GM12878 (cell line): ENCODE data around the gene MAZ. TPM values are rescaled to one million over a fixed set of nuclear protein-coding genes. Genes with fewer than 3 reads are reported as not detected.

Experiments
- ATAC-seq: fragments of 200-7000 bp; cut with Tn5 transposase; 3 replicates; pipeline ENCODE4 v1.9.1; 2020; ENCODE audit warnings: mild to moderate bottlenecking, moderate library complexity
- BruUV-seq: library from RNA; stranded (reverse); fragments of 400-500 nt; replicated peaks from 2 replicates; lab custom pipeline; 2021; lab: Mats Ljungman, UMichigan
- CTCF ChIA-PET: fragments of 300-600 bp; sonication (Branson Sonifier 250); formaldehyde crosslinking; extraction: SDS; loops from one replicate; lab custom pipeline; 2021; ENCODE audit warnings: inconsistent platforms; lab: Yijun Ruan, JAX
- POLR2A ChIA-PET: fragments of 350-600 bp; formaldehyde crosslinking; extraction: SDS; loops from one replicate; lab custom pipeline; 2021; ENCODE audit warnings: inconsistent platforms; lab: Charles Lee
- RAD21 ChIA-PET: fragments of 300-600 bp; sonication (Branson Sonifier 250); formaldehyde crosslinking; loops from one replicate; lab custom pipeline; 2023; ENCODE audit warnings: antibody characterized with exemption; ENCODE audit not compliant: unreplicated experiment; lab: Charles Lee
- SMC1A ChIA-PET: fragments of 300-600 bp; sonication (Branson Sonifier 250); formaldehyde crosslinking; loops from one replicate; lab custom pipeline; 2023; ENCODE audit not compliant: unreplicated experiment, uncharacterized antibody; lab: Charles Lee
- DNase-seq: peaks from one replicate; pipeline ENCODE4 v3.0.0-alpha.2; 2011; ENCODE audit warnings: low read depth, low spot score
- FAIRE-seq: peaks from 3 replicates; lab custom pipeline; 2011; peaks lifted over from hg19 to GRCh38; lab: Jason Lieb, UNC
- H2AFZ ChIP-seq: 2 replicates; pipeline ENCODE4 v1.6.0; 2011; ENCODE audit warnings: low read depth, low read length, control low read depth; ENCODE audit not compliant: control insufficient read depth
- H3K27ac ChIP-seq: 2 replicates; pipeline ENCODE4 v1.5.1; 2011; ENCODE audit warnings: control low read depth; ENCODE audit not compliant: control insufficient read depth, insufficient read depth
- H3K27me3 ChIP-seq, 2 experiments: replicated peaks in 1 of 2; 2 replicates each; pipeline versions ENCODE4 v1.6.0 to v1.6.1; 2011; ENCODE audit warnings: low read length in 1 of 2; ENCODE audit not compliant: control insufficient read depth in 2 of 2, insufficient read depth in 2 of 2
- H3K36me3 ChIP-seq, 2 experiments: 2 replicates each; pipeline ENCODE4 v1.5.1; 2011; ENCODE audit warnings: low read length in 1 of 2; ENCODE audit not compliant: control insufficient read depth in 2 of 2, insufficient read depth in 2 of 2
- H3K4me1 ChIP-seq: 2 replicates; pipeline ENCODE4 v1.6.1; 2011; ENCODE audit warnings: mild to moderate bottlenecking, low read length, moderate library complexity, mixed read lengths; ENCODE audit not compliant: control insufficient read depth, insufficient read depth
- H3K4me2 ChIP-seq: 2 replicates; pipeline ENCODE4 v1.6.0; 2011; ENCODE audit warnings: control low read depth; ENCODE audit not compliant: control insufficient read depth, insufficient read depth
- H3K4me3 ChIP-seq: fragments of 200-600 bp; sonication (generic); 2 replicates; pipeline ENCODE4 v1.5.1; 2016
- H3K79me2 ChIP-seq: 2 replicates; pipeline ENCODE4 v1.6.0; 2011; ENCODE audit warnings: low read length; ENCODE audit not compliant: control insufficient read depth, insufficient read depth
- H3K9ac ChIP-seq: 2 replicates; pipeline ENCODE4 v1.8.0; 2011; ENCODE audit warnings: low read length, control low read depth, mixed read lengths; ENCODE audit not compliant: control insufficient read depth, insufficient read depth
- H3K9me3 ChIP-seq: replicated peaks from 3 replicates; pipeline ENCODE4 v1.5.1; 2011; ENCODE audit warnings: mild to moderate bottlenecking, low read length; ENCODE audit not compliant: control insufficient read depth, insufficient read depth
- H4K20me1 ChIP-seq: 2 replicates; pipeline ENCODE4 v1.6.0; 2011; ENCODE audit not compliant: control insufficient read depth, insufficient read depth
- ATF7 ChIP-seq: fragments of 450-650 bp; IDR thresholded peaks from 2 replicates; pipeline ENCODE4 v1.6.1; 2016; ENCODE audit warnings: low read depth, mild to moderate bottlenecking
- BMI1 ChIP-seq: fragments of 450-650 bp; IDR thresholded peaks from 2 replicates; pipeline ENCODE4 v1.6.1; 2016; ENCODE audit warnings: mild to moderate bottlenecking, moderate library complexity, borderline replicate concordance
- E2F4 ChIP-seq: IDR thresholded peaks from 2 replicates; pipeline ENCODE4 v1.6.1; 2012; ENCODE audit warnings: low read depth, low read length, improper control_type of control experiment
- ESRRA ChIP-seq: IDR thresholded peaks from 2 replicates; pipeline ENCODE4 v1.6.1; 2012; ENCODE audit warnings: mild to moderate bottlenecking, low read length, improper control_type of control experiment
- HDGF ChIP-seq: fragments of 450-650 bp; IDR thresholded peaks from 2 replicates; pipeline ENCODE4 v1.6.1; 2016; ENCODE audit warnings: antibody characterized with exemption
- MXI1 ChIP-seq: fragments of 150-350 bp; IDR thresholded peaks from 2 replicates; pipeline ENCODE4 v1.6.1; 2011; ENCODE audit warnings: low read depth, mild to moderate bottlenecking, inconsistent platforms, low read length, improper control_type of control experiment
- NFYA ChIP-seq: IDR thresholded peaks from 2 replicates; pipeline ENCODE4 v1.6.1; 2011; ENCODE audit warnings: low read depth, mild to moderate bottlenecking, low read length, improper control_type of control experiment, borderline replicate concordance
- NFYB ChIP-seq: IDR thresholded peaks from 2 replicates; pipeline ENCODE4 v1.6.1; 2011; ENCODE audit warnings: low read depth, mild to moderate bottlenecking, low read length, improper control_type of control experiment, moderate library complexity; ENCODE audit not compliant: insufficient read depth
- NR2F1 ChIP-seq: fragments of 450-650 bp; conservative IDR thresholded peaks from 2 replicates; pipeline ENCODE4 v1.6.1; 2017; ENCODE audit warnings: mild to moderate bottlenecking
- NRF1 ChIP-seq: conservative IDR thresholded peaks from 2 replicates; pipeline ENCODE4 v1.6.1; 2011; ENCODE audit warnings: mild to moderate bottlenecking, low read depth, low read length, improper control_type of control experiment
- PAX8 ChIP-seq: fragments of 450-650 bp; IDR thresholded peaks from 2 replicates; pipeline ENCODE4 v1.6.1; 2017; ENCODE audit warnings: mild to moderate bottlenecking, moderate library complexity
- PML ChIP-seq: IDR thresholded peaks from 2 replicates; pipeline ENCODE4 v1.6.1; 2012; ENCODE audit warnings: low read length, inconsistent platforms
- POLR2A ChIP-seq: IDR thresholded peaks from 2 replicates; pipeline ENCODE4 v1.6.1; 2011; ENCODE audit warnings: low read depth, mild to moderate bottlenecking, low read length
- RAD51 ChIP-seq: fragments of 450-650 bp; IDR thresholded peaks from 2 replicates; pipeline ENCODE4 v1.6.1; 2016; ENCODE audit warnings: moderate library complexity, mild to moderate bottlenecking, inconsistent platforms
- SRF ChIP-seq, 2 experiments: IDR thresholded peaks; 2 replicates each; pipeline ENCODE4 v1.6.1; 2011; ENCODE audit warnings: low read depth in 2 of 2, low read length in 2 of 2, mild to moderate bottlenecking in 1 of 2, moderate library complexity in 1 of 2
- SUZ12 ChIP-seq: fragments of 200-600 bp; sonication (generic); IDR thresholded peaks from one replicate; pipeline ENCODE4 v1.6.1; 2018; ENCODE audit warnings: antibody characterized with exemption, mild to moderate bottlenecking; ENCODE audit not compliant: unreplicated experiment
- TARDBP ChIP-seq: IDR thresholded peaks from 2 replicates; pipeline ENCODE4 v1.6.1; 2016; ENCODE audit warnings: borderline replicate concordance
- TCF12 ChIP-seq: IDR thresholded peaks from 2 replicates; pipeline ENCODE4 v1.6.1; 2011; ENCODE audit warnings: low read depth, mild to moderate bottlenecking, low read length
- ZBED1 ChIP-seq: IDR thresholded peaks from 2 replicates; pipeline ENCODE4 v1.6.1; 2016; ENCODE audit warnings: borderline replicate concordance
- WGBS: methylation state at CpG from one replicate; pipeline ENCODE4 v1.1.6; 2016; ENCODE audit warnings: low lambda C conversion rate; ENCODE audit not compliant: insufficient replicate concordance, insufficient coverage; ENCODE audit errors: missing lambda C conversion rate; 5-methylcytosine and 5-hydroxymethylcytosine counted together
- in situ Hi-C: fragments of 300-500 bp; cut with MboI; formaldehyde crosslinking; loops from 9 replicates; pipeline ENCODE4 v1.14.3; 2018; ENCODE audit warnings: mixed read lengths
- intact Hi-C: fragments of 100-400 bp; cut with micrococcal nuclease; formaldehyde crosslinking; loops from one replicate; pipeline ENCODE4 v1.14.2; 2022; ENCODE audit not compliant: unreplicated experiment
- polyA plus RNA-seq, 11 experiments: library from polyadenylated mRNA; depleted of rRNA in 4 of 11; unstranded in 6 of 11; stranded (reverse) in 5 of 11; fragments of >200 nt; fragmentation: Nextera tagmentation in 4 of 11; fragmentation: Illumina TruSeq in 1 of 11; extraction: Ambion mirVana in 4 of 11; extraction: Trizol in 1 of 11; gene quantifications; 1 replicate in 1 of 11; 2 replicates in 10 of 11; pipeline versions ENCODE4 v1.2.1 to v1.2.3, GENCODE V29; 2011 to 2016; ENCODE audit warnings: inconsistent platforms in 2 of 11, missing spikeins in 2 of 11, low read depth in 1 of 11
- total RNA-seq, 4 experiments: library from RNA; depleted of rRNA in 3 of 4; stranded (reverse); fragments of >200 nt in 3 of 4; fragmentation: Illumina TruSeq in 1 of 4; extraction: Trizol in 1 of 4; gene quantifications; 2 replicates each; pipeline versions ENCODE4 v1.2.1 to v1.2.3, GENCODE V29; 2013 to 2021
- TF ChIP-seq, protein P1 (sequence below): fragments of 150-350 bp; IDR thresholded peaks from 2 replicates; pipeline ENCODE4 v1.6.1; 2014; ENCODE audit warnings: mild to moderate bottlenecking, low read depth, low read length
- TF ChIP-seq, protein P2 (sequence below): fragments of 450-650 bp; IDR thresholded peaks from 2 replicates; pipeline ENCODE4 v1.6.1; 2017; ENCODE audit warnings: borderline replicate concordance
- TF ChIP-seq, protein P3 (sequence below), 3 experiments: IDR thresholded peaks in 2 of 3; conservative IDR thresholded peaks in 1 of 3; 2 replicates each; pipeline ENCODE4 v1.5.1; 2011; ENCODE audit warnings: low read depth in 3 of 3, low read length in 3 of 3, mild to moderate bottlenecking in 3 of 3, control low read depth in 2 of 3, moderate library complexity in 2 of 3, inconsistent platforms in 1 of 3, mixed read lengths in 1 of 3; ENCODE audit not compliant: control insufficient read depth in 2 of 3, insufficient read depth in 1 of 3; ENCODE audit errors: extremely low read depth in 1 of 3

The MAZ gene
- total and polyA plus RNA-seq, 10 of the 15 experiments (the other 5 are each of a cell fraction or from before 2014, with no cell fraction given), result 23.9 to 309 (median 116) TPM

GRCh38 chr16:29850998-29851397 is 44.7 kb downstream of the MAZ start (continued):
- TF ChIP-seq PML (no peak), NFYA (no peak), ZBED1 (no peak), ATF7 (no peak), NFYB (no peak), NRF1 (no peak), MXI1 (no peak), TARDBP (no peak)
- TF ChIP-seq, protein P1, sequence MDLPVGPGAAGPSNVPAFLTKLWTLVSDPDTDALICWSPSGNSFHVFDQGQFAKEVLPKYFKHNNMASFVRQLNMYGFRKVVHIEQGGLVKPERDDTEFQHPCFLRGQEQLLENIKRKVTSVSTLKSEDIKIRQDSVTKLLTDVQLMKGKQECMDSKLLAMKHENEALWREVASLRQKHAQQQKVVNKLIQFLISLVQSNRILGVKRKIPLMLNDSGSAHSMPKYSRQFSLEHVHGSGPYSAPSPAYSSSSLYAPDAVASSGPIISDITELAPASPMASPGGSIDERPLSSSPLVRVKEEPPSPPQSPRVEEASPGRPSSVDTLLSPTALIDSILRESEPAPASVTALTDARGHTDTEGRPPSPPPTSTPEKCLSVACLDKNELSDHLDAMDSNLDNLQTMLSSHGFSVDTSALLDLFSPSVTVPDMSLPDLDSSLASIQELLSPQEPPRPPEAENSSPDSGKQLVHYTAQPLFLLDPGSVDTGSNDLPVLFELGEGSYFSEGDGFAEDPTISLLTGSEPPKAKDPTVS, result no peak
- TF ChIP-seq, protein P2, sequence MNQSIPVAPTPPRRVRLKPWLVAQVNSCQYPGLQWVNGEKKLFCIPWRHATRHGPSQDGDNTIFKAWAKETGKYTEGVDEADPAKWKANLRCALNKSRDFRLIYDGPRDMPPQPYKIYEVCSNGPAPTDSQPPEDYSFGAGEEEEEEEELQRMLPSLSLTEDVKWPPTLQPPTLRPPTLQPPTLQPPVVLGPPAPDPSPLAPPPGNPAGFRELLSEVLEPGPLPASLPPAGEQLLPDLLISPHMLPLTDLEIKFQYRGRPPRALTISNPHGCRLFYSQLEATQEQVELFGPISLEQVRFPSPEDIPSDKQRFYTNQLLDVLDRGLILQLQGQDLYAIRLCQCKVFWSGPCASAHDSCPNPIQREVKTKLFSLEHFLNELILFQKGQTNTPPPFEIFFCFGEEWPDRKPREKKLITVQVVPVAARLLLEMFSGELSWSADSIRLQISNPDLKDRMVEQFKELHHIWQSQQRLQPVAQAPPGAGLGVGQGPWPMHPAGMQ, result no peak
- TF ChIP-seq, all 136 proteins: peak for 0

- Histone ChIP-seq H3K4me2 (no peak overlapping the region), H3K4me1 (no peaks in the 10 kb centered on the region), H3K9ac (no peak overlapping the region), H3K36me3 (no peaks in the 10 kb centered on the region), H3K27me3 (no peaks in the 10 kb centered on the region), H3K4me3 (no peak overlapping the region), H3K9me3 (no peaks in the 10 kb centered on the region), H2AFZ (no peak overlapping the region), H4K20me1 (no peaks in the 10 kb centered on the region), H3K27ac (no peak overlapping the region), H3K79me2 (no peaks in the 10 kb centered on the region)
- SMC1A ChIA-PET, result no interaction called here
- in situ Hi-C loops, result no loop called here
- intact Hi-C loops, result no loop called here
- BruUV-seq, result no TSS peak
- ATAC-seq (no peak), DNase-seq (no peak), FAIRE-seq (no peak)
- RAD21 ChIA-PET, result interaction anchor here (0.6 kb wide), 1 partner anchor 159 kb away, joined by 4 read pairs; no protein-coding TSS in a partner anchor
- POLR2A ChIA-PET, result no interaction called here
- CTCF ChIA-PET, result interaction anchor here (0.6 to 3.8 kb wide), 3 partner anchors 36 to 182 kb away, joined by 3 to 9 read pairs (median 3); no protein-coding TSS in a partner anchor
- 73% methylated on average over 7 of the region's 7 CpGs for WGBS
- no peak for TF ChIP-seq ESRRA
- TF ChIP-seq RAD51, result no peak
- TF ChIP-seq SUZ12, result no peak
- TF ChIP-seq NR2F1, result no peak
- TF ChIP-seq HDGF, result no peak
- no peak for TF ChIP-seq PAX8
- TF ChIP-seq POLR2A, result no peak
- TF ChIP-seq, protein P3, sequence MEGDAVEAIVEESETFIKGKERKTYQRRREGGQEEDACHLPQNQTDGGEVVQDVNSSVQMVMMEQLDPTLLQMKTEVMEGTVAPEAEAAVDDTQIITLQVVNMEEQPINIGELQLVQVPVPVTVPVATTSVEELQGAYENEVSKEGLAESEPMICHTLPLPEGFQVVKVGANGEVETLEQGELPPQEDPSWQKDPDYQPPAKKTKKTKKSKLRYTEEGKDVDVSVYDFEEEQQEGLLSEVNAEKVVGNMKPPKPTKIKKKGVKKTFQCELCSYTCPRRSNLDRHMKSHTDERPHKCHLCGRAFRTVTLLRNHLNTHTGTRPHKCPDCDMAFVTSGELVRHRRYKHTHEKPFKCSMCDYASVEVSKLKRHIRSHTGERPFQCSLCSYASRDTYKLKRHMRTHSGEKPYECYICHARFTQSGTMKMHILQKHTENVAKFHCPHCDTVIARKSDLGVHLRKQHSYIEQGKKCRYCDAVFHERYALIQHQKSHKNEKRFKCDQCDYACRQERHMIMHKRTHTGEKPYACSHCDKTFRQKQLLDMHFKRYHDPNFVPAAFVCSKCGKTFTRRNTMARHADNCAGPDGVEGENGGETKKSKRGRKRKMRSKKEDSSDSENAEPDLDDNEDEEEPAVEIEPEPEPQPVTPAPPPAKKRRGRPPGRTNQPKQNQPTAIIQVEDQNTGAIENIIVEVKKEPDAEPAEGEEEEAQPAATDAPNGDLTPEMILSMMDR (IDR thresholded peaks at IDR 0.05 in 2 of 3, conservative IDR thresholded peaks at IDR 0.05 in 1 of 3; ENCODE audit: control insufficient read depth in 2 of 3, extremely low read depth in 1 of 3, insufficient read depth in 1 of 3, low read depth in 3 of 3, low read length in 3 of 3), result no peak
- TF ChIP-seq BMI1, result no peak
- TF ChIP-seq SRF (IDR thresholded peaks at IDR 0.05; ENCODE audit: low read depth in 2 of 2, low read length in 2 of 2), result no peak
- no peak for TF ChIP-seq TCF12
- no peak for TF ChIP-seq E2F4
Measured at GRCh38 chr16:29852654-29853053, 46.3 kb downstream of the MAZ start.
